Measurements from ENCODE around the gene SERPINA12.
"Not testable (repeated sequence)": the region's sequence is repeated elsewhere in the genome, so short reads cannot be mapped to it uniquely, and the experiment has no call there.

SERPINA12 gene

GRCh38 chr14:94535506-94535905 is 26.2 kb upstream of the SERPINA12 start:
- DNase-seq, result no peak

GRCh38 chr14:94532447-94532846 is 23.2 kb upstream of the SERPINA12 start:
- no peak for DNase-seq

- no peak for DNase-seq
These were observed 21.9 kb upstream of the SERPINA12 start for GRCh38 chr14:94531187-94531586.

- no peak for DNase-seq
These were observed 14.8 kb upstream of the SERPINA12 start for GRCh38 chr14:94524093-94524492.

- no peak for DNase-seq
These were observed 14.0 kb upstream of the SERPINA12 start for GRCh38 chr14:94523265-94523664.

- no peak for DNase-seq
These were observed 13.0 kb upstream of the SERPINA12 start for GRCh38 chr14:94522115-94522724.

- DNase-seq, result no peak
These were observed 12.3 kb upstream of the SERPINA12 start for GRCh38 chr14:94521375-94522114.

- DNase-seq, result no peak
These were observed 8.5 kb upstream of the SERPINA12 start for GRCh38 chr14:94517641-94518257.

- no peak for DNase-seq
These were observed 8.0 kb upstream of the SERPINA12 start for GRCh38 chr14:94517248-94517640.

- no peak for DNase-seq
These were observed 6.6 kb upstream of the SERPINA12 start for GRCh38 chr14:94515856-94516255.

GRCh38 chr14:94515426-94515825 is 6.2 kb upstream of the SERPINA12 start:
- no peak for DNase-seq

- DNase-seq, result no peak
These were observed 5.1 kb upstream of the SERPINA12 start for GRCh38 chr14:94514351-94514750.

GRCh38 chr14:94510481-94510880 is 1.2 kb upstream of the SERPINA12 start:
- not testable (repeated sequence) for DNase-seq

GRCh38 chr14:94505641-94506040 is 3.6 kb downstream of the SERPINA12 start:
- no peak for DNase-seq

GRCh38 chr14:94505206-94505605 is 4.1 kb downstream of the SERPINA12 start:
- no peak for DNase-seq

GRCh38 chr14:94501588-94502516 is 7.4 kb downstream of the SERPINA12 start:
- DNase-seq, result no peak

GRCh38 chr14:94500264-94500663 is 9.0 kb downstream of the SERPINA12 start:
- DNase-seq, result no peak

GRCh38 chr14:94499673-94500072 is 9.6 kb downstream of the SERPINA12 start:
- no peak for DNase-seq

GRCh38 chr14:94498215-94498614 is 11.1 kb downstream of the SERPINA12 start:
- DNase-seq, result no peak

GRCh38 chr14:94494085-94494484 is 15.2 kb downstream of the SERPINA12 start:
- no peak for DNase-seq

- DNase-seq, result no peak
These were observed 17.8 kb downstream of the SERPINA12 start for GRCh38 chr14:94491511-94491910.

GRCh38 chr14:94489336-94489735 is 19.9 kb downstream of the SERPINA12 start:
- no peak for DNase-seq

- DNase-seq, result no peak
These were observed 22.4 kb downstream of the SERPINA12 start for GRCh38 chr14:94486883-94487282.

All from stimulated activated naive CD4-positive, alpha-beta T cell (primary cell).